Liver (tissue), 9 donors: ENCODE measurements around the gene PIKFYVE. TPM values are rescaled to one million over a fixed set of nuclear protein-coding genes. Genes with fewer than 3 reads are reported as not detected.

Source experiments
- DNase-seq: peaks from one replicate; pipeline ENCODE4 v3.0.0-alpha.2; 2017; ENCODE audit warnings: low spot score
- H3K27ac ChIP-seq, 2 donors: one replicate each; pipeline ENCODE4 v1.7.0; 2013; ENCODE audit warnings: inconsistent platforms in 2 of 2, low read length in 2 of 2, control low read depth in 1 of 2, low read depth in 1 of 2, mild to moderate bottlenecking in 1 of 2
- H3K27me3 ChIP-seq, 4 donors: one replicate each; pipeline versions ENCODE4 v1.6.1 to v1.7.0; 2013; ENCODE audit warnings: low read length in 3 of 4, inconsistent platforms in 1 of 4, mild to moderate bottlenecking in 1 of 4, moderate library complexity in 1 of 4; ENCODE audit not compliant: control insufficient read depth in 4 of 4, insufficient read depth in 4 of 4
- H3K36me3 ChIP-seq, 4 donors: one replicate each; pipeline versions ENCODE4 v1.6.1 to v1.7.0; 2013; ENCODE audit warnings: low read length in 3 of 4, mild to moderate bottlenecking in 3 of 4, low read depth in 1 of 4, moderate library complexity in 1 of 4; ENCODE audit not compliant: control insufficient read depth in 4 of 4, insufficient read depth in 3 of 4
- H3K4me1 ChIP-seq, 4 donors: one replicate each; pipeline versions ENCODE4 v1.6.1 to v1.7.0; 2013; ENCODE audit warnings: low read length in 3 of 4, mild to moderate bottlenecking in 3 of 4, moderate library complexity in 1 of 4; ENCODE audit not compliant: control insufficient read depth in 4 of 4, insufficient read depth in 4 of 4
- H3K4me3 ChIP-seq, 3 donors: one replicate each; pipeline versions ENCODE4 v1.6.1 to v1.7.0; 2013; ENCODE audit warnings: low read length in 3 of 3, control low read depth in 1 of 3, low read depth in 1 of 3, mild to moderate bottlenecking in 1 of 3
- H3K9ac ChIP-seq, 2 donors: one replicate each; pipeline ENCODE4 v1.7.0; 2013; ENCODE audit warnings: low read length in 2 of 2, mild to moderate bottlenecking in 2 of 2, moderate library complexity in 2 of 2, control low read depth in 1 of 2, low read depth in 1 of 2
- H3K9me3 ChIP-seq, 4 donors: one replicate each; pipeline versions ENCODE4 v1.6.1 to v1.7.0; 2013; ENCODE audit warnings: low read length in 3 of 4; ENCODE audit not compliant: control insufficient read depth in 4 of 4
- ATF3 ChIP-seq: IDR thresholded peaks from 2 replicates; pipeline ENCODE4 v1.6.1; 2016; ENCODE audit warnings: antibody characterized with exemption
- EGR1 ChIP-seq, 2 donors: IDR thresholded peaks; 2 replicates each; pipeline ENCODE4 v1.6.1; 2016 to 2018; ENCODE audit warnings: antibody characterized with exemption in 2 of 2, low read depth in 2 of 2
- FOXA1 ChIP-seq: IDR thresholded peaks from 2 replicates; pipeline ENCODE4 v1.6.1; 2016; ENCODE audit warnings: antibody characterized with exemption
- FOXA2 ChIP-seq: IDR thresholded peaks from 2 replicates; pipeline ENCODE4 v1.6.1; 2016; ENCODE audit warnings: antibody characterized with exemption
- GABPA ChIP-seq, 2 donors: IDR thresholded peaks in 1 of 2; conservative IDR thresholded peaks in 1 of 2; 2 replicates each; pipeline ENCODE4 v1.6.1; 2016; ENCODE audit warnings: antibody characterized with exemption in 2 of 2, mild to moderate bottlenecking in 1 of 2, moderate library complexity in 1 of 2
- HNF4A ChIP-seq, 2 donors: conservative IDR thresholded peaks; 2 replicates each; pipeline ENCODE4 v1.6.1; 2016; ENCODE audit warnings: antibody characterized with exemption in 2 of 2, mild to moderate bottlenecking in 2 of 2
- HNF4G ChIP-seq: IDR thresholded peaks from 2 replicates; pipeline ENCODE4 v1.6.1; 2016; ENCODE audit warnings: antibody characterized with exemption
- JUND ChIP-seq, 2 donors: IDR thresholded peaks; 2 replicates each; pipeline ENCODE4 v1.6.1; 2016; ENCODE audit warnings: antibody characterized with exemption in 2 of 2
- MAX ChIP-seq: IDR thresholded peaks from 2 replicates; pipeline ENCODE4 v1.6.1; 2016; ENCODE audit warnings: antibody characterized with exemption
- NR2F2 ChIP-seq: IDR thresholded peaks from 2 replicates; pipeline ENCODE4 v1.6.1; 2016; ENCODE audit warnings: antibody characterized with exemption
- RAD21 ChIP-seq, 2 donors: IDR thresholded peaks; 2 replicates each; pipeline ENCODE4 v1.6.1; 2016; ENCODE audit warnings: antibody characterized with exemption in 2 of 2, mild to moderate bottlenecking in 2 of 2
- RXRA ChIP-seq, 2 donors: IDR thresholded peaks; 2 replicates each; pipeline ENCODE4 v1.6.1; 2017 to 2018; ENCODE audit warnings: antibody characterized with exemption in 2 of 2, mild to moderate bottlenecking in 1 of 2
- SP1 ChIP-seq: IDR thresholded peaks from 2 replicates; pipeline ENCODE4 v1.6.1; 2018; ENCODE audit warnings: antibody characterized with exemption, mild to moderate bottlenecking
- TAF1 ChIP-seq: conservative IDR thresholded peaks from 2 replicates; pipeline ENCODE4 v1.6.1; 2016; ENCODE audit warnings: antibody characterized with exemption, mild to moderate bottlenecking
- YY1 ChIP-seq: IDR thresholded peaks from 2 replicates; pipeline ENCODE4 v1.6.1; 2016; ENCODE audit warnings: antibody characterized with exemption, mild to moderate bottlenecking
- WGBS: extraction: QIAGEN DNeasy Blood & Tissue Kit; methylation state at CpG from one replicate; pipeline ENCODE4 v1.1.7; 2013; 5-methylcytosine and 5-hydroxymethylcytosine counted together
- polyA plus RNA-seq, 2 donors: library from polyadenylated mRNA; stranded (reverse) in 1 of 2; unstranded in 1 of 2; fragments of 200-250 nt in 1 of 2; fragments of >200 nt in 1 of 2; fragmentation: Nextera tagmentation in 1 of 2; extraction: Ambion mirVana in 1 of 2; gene quantifications; one replicate each; pipeline versions ENCODE4 v1.2.1 to v1.2.3, GENCODE V29; 2013 to 2015
- total RNA-seq, 2 donors: library from RNA; depleted of rRNA; stranded (reverse); fragments of >200 nt; gene quantifications; one replicate each; pipeline ENCODE4 v1.2.3, GENCODE V29; 2014
- TF ChIP-seq, protein P1 (sequence below): IDR thresholded peaks from 2 replicates; pipeline ENCODE4 v1.6.1; 2016; ENCODE audit warnings: antibody characterized with exemption, mild to moderate bottlenecking
- TF ChIP-seq, protein P2 (sequence below): IDR thresholded peaks from 2 replicates; pipeline ENCODE4 v1.6.1; 2016; ENCODE audit warnings: antibody characterized with exemption
- TF ChIP-seq, protein P3 (sequence below): fragments of 150-350 bp; IDR thresholded peaks from 2 replicates; pipeline ENCODE4 v1.5.1; 2017; ENCODE audit warnings: improper control_type of control experiment, low read depth, low read length; ENCODE audit not compliant: missing input control
- donor health status: healthy.
- donor health status: healthy.
- donor health status: healthy.
- donor health status: healthy.
- donor health status: healthy.

Gene PIKFYVE
- total and polyA plus RNA-seq, 4 donors: 3.5 to 23.1 (median 9.1) TPM

DNA sequence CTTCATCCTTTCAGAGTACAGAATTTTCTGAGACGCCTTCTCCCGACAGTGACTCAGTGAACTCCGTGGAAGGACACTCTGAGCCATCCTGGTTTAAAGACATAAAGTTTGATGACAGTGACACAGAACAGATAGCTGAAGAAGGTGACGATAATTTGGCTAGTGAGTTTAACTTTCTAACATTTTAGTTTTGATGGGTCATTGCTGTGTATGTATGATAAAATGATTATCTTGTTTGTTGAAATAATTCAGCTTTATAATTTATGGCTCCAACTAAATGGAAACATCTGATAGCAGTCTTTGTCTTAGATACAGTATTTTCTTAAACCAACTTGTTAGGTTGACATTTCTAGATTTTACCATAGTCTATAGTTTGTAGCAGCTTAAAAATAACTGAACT lies 38.1 kb downstream of the PIKFYVE start:
- Histone ChIP-seq H3K27me3 (no peaks in the 10 kb centered on the region), H3K36me3 (peaks cover 4 to 49% (median 43%) of the 10 kb centered on the region in 4 donors), H3K9me3 (no peaks in the 10 kb centered on the region), H3K27ac (no peak overlapping the region), H3K4me3 (no peak overlapping the region), H3K4me1 (no peaks in the 10 kb centered on the region), H3K9ac (no peak overlapping the region)
- TF ChIP-seq GABPA (IDR thresholded peaks at IDR 0.05 in 1 of 2, conservative IDR thresholded peaks at IDR 0.05 in 1 of 2): no peak
- TF ChIP-seq EGR1 (IDR thresholded peaks at IDR 0.05; ENCODE audit: low read depth in 2 of 2): no peak
- no peak for TF ChIP-seq RAD21 (IDR thresholded peaks at IDR 0.05)
- no peak for TF ChIP-seq RXRA (IDR thresholded peaks at IDR 0.05)
- no peak for TF ChIP-seq FOXA2
- no peak for TF ChIP-seq JUND (IDR thresholded peaks at IDR 0.05)
- no peak for TF ChIP-seq YY1
- TF ChIP-seq, protein P1, sequence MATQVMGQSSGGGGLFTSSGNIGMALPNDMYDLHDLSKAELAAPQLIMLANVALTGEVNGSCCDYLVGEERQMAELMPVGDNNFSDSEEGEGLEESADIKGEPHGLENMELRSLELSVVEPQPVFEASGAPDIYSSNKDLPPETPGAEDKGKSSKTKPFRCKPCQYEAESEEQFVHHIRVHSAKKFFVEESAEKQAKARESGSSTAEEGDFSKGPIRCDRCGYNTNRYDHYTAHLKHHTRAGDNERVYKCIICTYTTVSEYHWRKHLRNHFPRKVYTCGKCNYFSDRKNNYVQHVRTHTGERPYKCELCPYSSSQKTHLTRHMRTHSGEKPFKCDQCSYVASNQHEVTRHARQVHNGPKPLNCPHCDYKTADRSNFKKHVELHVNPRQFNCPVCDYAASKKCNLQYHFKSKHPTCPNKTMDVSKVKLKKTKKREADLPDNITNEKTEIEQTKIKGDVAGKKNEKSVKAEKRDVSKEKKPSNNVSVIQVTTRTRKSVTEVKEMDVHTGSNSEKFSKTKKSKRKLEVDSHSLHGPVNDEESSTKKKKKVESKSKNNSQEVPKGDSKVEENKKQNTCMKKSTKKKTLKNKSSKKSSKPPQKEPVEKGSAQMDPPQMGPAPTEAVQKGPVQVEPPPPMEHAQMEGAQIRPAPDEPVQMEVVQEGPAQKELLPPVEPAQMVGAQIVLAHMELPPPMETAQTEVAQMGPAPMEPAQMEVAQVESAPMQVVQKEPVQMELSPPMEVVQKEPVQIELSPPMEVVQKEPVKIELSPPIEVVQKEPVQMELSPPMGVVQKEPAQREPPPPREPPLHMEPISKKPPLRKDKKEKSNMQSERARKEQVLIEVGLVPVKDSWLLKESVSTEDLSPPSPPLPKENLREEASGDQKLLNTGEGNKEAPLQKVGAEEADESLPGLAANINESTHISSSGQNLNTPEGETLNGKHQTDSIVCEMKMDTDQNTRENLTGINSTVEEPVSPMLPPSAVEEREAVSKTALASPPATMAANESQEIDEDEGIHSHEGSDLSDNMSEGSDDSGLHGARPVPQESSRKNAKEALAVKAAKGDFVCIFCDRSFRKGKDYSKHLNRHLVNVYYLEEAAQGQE: no peak
- no peak for TF ChIP-seq SP1
- TF ChIP-seq HNF4G: no peak
- no peak for TF ChIP-seq TAF1
- no peak for TF ChIP-seq ATF3
- no peak for TF ChIP-seq MAX
- TF ChIP-seq, protein P2, sequence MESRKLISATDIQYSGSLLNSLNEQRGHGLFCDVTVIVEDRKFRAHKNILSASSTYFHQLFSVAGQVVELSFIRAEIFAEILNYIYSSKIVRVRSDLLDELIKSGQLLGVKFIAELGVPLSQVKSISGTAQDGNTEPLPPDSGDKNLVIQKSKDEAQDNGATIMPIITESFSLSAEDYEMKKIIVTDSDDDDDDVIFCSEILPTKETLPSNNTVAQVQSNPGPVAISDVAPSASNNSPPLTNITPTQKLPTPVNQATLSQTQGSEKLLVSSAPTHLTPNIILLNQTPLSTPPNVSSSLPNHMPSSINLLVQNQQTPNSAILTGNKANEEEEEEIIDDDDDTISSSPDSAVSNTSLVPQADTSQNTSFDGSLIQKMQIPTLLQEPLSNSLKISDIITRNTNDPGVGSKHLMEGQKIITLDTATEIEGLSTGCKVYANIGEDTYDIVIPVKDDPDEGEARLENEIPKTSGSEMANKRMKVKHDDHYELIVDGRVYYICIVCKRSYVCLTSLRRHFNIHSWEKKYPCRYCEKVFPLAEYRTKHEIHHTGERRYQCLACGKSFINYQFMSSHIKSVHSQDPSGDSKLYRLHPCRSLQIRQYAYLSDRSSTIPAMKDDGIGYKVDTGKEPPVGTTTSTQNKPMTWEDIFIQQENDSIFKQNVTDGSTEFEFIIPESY: no peak
- no peak for TF ChIP-seq HNF4A (conservative IDR thresholded peaks at IDR 0.05)
- TF ChIP-seq, protein P3, sequence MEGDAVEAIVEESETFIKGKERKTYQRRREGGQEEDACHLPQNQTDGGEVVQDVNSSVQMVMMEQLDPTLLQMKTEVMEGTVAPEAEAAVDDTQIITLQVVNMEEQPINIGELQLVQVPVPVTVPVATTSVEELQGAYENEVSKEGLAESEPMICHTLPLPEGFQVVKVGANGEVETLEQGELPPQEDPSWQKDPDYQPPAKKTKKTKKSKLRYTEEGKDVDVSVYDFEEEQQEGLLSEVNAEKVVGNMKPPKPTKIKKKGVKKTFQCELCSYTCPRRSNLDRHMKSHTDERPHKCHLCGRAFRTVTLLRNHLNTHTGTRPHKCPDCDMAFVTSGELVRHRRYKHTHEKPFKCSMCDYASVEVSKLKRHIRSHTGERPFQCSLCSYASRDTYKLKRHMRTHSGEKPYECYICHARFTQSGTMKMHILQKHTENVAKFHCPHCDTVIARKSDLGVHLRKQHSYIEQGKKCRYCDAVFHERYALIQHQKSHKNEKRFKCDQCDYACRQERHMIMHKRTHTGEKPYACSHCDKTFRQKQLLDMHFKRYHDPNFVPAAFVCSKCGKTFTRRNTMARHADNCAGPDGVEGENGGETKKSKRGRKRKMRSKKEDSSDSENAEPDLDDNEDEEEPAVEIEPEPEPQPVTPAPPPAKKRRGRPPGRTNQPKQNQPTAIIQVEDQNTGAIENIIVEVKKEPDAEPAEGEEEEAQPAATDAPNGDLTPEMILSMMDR: no peak
- WGBS: 96% methylated on average over 4 of the region's 4 CpGs
- no peak for DNase-seq

GRCh38 chr2:208304695-208305094 lies 38.6 kb downstream of the PIKFYVE start:
- no peak for DNase-seq
- peaks cover 4 to 46% (median 41%) of the 10 kb centered on the region in 4 donors for H3K36me3 ChIP-seq
- 97% methylated on average over 4 of the region's 4 CpGs for WGBS
- TF ChIP-seq EGR1 (IDR thresholded peaks at IDR 0.05; ENCODE audit: low read depth in 2 of 2) (no peak), RXRA (IDR thresholded peaks at IDR 0.05) (no peak), RAD21 (IDR thresholded peaks at IDR 0.05) (no peak), HNF4G (no peak), JUND (IDR thresholded peaks at IDR 0.05) (no peak), GABPA (IDR thresholded peaks at IDR 0.05 in 1 of 2, conservative IDR thresholded peaks at IDR 0.05 in 1 of 2) (no peak), TAF1 (no peak), MAX (no peak), YY1 (no peak), HNF4A (conservative IDR thresholded peaks at IDR 0.05) (no peak), NR2F2 (no peak), FOXA1 (no peak)
- TF ChIP-seq, protein P1: no peak
- TF ChIP-seq, protein P2: no peak

More at GRCh38 chr2:208304695-208305094, 38.6 kb downstream of the PIKFYVE start:
- Histone ChIP-seq H3K4me3 (no peak overlapping the region), H3K27me3 (no peaks in the 10 kb centered on the region), H3K9me3 (no peaks in the 10 kb centered on the region), H3K4me1 (no peaks in the 10 kb centered on the region), H3K9ac (no peak overlapping the region), H3K27ac (no peak overlapping the region)
